ENCODE data around the gene PKN3.

PKN3 gene

GRCh38 chr9:128735373-128735772, 33.1 kb downstream of the PKN3 start:
- H3K4me3 ChIP-seq (ENCODE audit: low read depth, low read length), result no peak overlapping the region
- TF ChIP-seq POLR2A (IDR thresholded peaks at IDR 0.05; ENCODE audit: extremely low read depth, insufficient read length) (no peak), MAX (IDR thresholded peaks at IDR 0.05; ENCODE audit: low read depth, low read length) (no peak), MYC (IDR thresholded peaks at IDR 0.05; ENCODE audit: low read depth, low read length) (no peak)
- TF ChIP-seq, protein P1, sequence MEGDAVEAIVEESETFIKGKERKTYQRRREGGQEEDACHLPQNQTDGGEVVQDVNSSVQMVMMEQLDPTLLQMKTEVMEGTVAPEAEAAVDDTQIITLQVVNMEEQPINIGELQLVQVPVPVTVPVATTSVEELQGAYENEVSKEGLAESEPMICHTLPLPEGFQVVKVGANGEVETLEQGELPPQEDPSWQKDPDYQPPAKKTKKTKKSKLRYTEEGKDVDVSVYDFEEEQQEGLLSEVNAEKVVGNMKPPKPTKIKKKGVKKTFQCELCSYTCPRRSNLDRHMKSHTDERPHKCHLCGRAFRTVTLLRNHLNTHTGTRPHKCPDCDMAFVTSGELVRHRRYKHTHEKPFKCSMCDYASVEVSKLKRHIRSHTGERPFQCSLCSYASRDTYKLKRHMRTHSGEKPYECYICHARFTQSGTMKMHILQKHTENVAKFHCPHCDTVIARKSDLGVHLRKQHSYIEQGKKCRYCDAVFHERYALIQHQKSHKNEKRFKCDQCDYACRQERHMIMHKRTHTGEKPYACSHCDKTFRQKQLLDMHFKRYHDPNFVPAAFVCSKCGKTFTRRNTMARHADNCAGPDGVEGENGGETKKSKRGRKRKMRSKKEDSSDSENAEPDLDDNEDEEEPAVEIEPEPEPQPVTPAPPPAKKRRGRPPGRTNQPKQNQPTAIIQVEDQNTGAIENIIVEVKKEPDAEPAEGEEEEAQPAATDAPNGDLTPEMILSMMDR (IDR thresholded peaks at IDR 0.05; ENCODE audit: low read depth, low read length), result no peak
- no peak for DNase-seq (ENCODE audit: low read depth)

- no peak overlapping the region for H3K4me3 ChIP-seq (ENCODE audit: low read depth, low read length)
- TF ChIP-seq POLR2A (IDR thresholded peaks at IDR 0.05; ENCODE audit: extremely low read depth, insufficient read length), result no peak
- TF ChIP-seq MYC (IDR thresholded peaks at IDR 0.05; ENCODE audit: low read depth, low read length), result no peak
- TF ChIP-seq MAX (IDR thresholded peaks at IDR 0.05; ENCODE audit: low read depth, low read length), result no peak
- TF ChIP-seq, protein P1 (IDR thresholded peaks at IDR 0.05; ENCODE audit: low read depth, low read length), result no peak
- no peak for DNase-seq (ENCODE audit: low read depth)
Measured at GRCh38 chr9:128742401-128742800, 40.1 kb downstream of the PKN3 start.

GRCh38 chr9:128743421-128743820, 41.1 kb downstream of the PKN3 start:
- TF ChIP-seq MAX (IDR thresholded peaks at IDR 0.05; ENCODE audit: low read depth, low read length), result no peak
- DNase-seq (ENCODE audit: low read depth), result no peak
- H3K4me3 ChIP-seq (ENCODE audit: low read depth, low read length), result no peak overlapping the region

DNA sequence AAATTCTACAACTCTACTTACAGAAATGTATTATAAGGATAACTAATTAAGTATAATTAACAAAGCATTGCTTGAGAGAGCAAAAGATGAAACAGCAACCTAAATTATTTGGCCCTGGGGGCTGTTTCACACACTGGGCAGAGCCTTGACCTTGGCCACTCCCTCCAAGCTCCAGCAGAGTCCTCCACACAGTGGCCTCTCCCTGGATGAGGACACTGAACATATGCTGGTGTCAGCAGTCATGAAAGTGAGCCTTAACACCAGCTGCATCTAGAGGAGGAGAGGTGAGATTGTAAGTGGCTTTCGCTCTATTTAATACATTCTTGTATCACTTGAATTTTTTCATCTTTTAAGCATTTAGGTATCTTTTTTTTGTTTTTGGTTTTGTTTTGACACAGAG, 44.9 kb downstream of the PKN3 start:
- DNase-seq (ENCODE audit: low read depth), result no peak
- TF ChIP-seq POLR2A (IDR thresholded peaks at IDR 0.05; ENCODE audit: extremely low read depth, insufficient read length) (no peak), MAX (IDR thresholded peaks at IDR 0.05; ENCODE audit: low read depth, low read length) (no peak)
- TF ChIP-seq, protein P1 (IDR thresholded peaks at IDR 0.05; ENCODE audit: low read depth, low read length), result no peak
- H3K4me3 ChIP-seq (ENCODE audit: low read depth, low read length), result no peak overlapping the region

DNA sequence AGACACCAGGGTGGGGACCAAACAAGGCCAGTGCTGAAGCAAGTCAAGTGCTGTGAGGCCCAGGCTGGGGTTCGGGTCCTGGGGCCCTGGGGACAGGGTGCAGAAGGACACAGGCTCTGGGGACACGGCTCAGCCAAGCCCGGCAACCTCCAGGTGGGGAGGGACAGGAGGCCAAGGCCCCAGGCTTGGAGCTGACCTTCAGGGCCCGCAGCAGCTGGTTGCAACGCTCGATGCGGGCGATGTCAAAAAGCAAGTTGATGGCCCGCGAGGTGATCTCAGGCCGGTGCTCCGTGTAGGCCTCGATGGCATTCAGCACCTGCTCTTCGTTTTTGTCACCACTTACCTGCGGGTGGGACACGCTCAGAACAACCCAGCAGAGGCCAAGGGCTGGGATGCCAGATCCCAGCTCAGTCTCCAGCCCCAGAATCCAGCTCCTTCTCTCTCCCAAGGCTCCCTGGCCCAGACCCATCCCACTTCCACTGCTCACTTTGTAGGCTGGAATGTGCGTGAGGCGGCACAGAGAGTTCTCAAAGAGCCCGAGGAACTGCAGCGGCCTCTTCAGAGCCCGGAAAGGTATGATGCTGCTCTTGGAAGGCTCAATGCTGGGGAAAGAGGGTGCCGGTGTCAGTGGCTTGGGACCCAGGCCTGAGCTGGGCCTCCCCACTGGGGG, 48.8 kb downstream of the PKN3 start:
- no peak for DNase-seq (ENCODE audit: low read depth)
- TF ChIP-seq POLR2A (IDR thresholded peaks at IDR 0.05; ENCODE audit: extremely low read depth, insufficient read length) (no peak), MAX (IDR thresholded peaks at IDR 0.05; ENCODE audit: low read depth, low read length) (no peak), MYC (IDR thresholded peaks at IDR 0.05; ENCODE audit: low read depth, low read length) (no peak)
- TF ChIP-seq, protein P1 (IDR thresholded peaks at IDR 0.05; ENCODE audit: low read depth, low read length), result no peak
- H3K4me3 ChIP-seq (ENCODE audit: low read depth, low read length), result no peak overlapping the region

GRCh38 chr9:128753627-128754026, 51.3 kb downstream of the PKN3 start:
- no peak overlapping the region for H3K4me3 ChIP-seq (ENCODE audit: low read depth, low read length)
- DNase-seq (ENCODE audit: low read depth), result no peak
- TF ChIP-seq MYC (IDR thresholded peaks at IDR 0.05; ENCODE audit: low read depth, low read length) (no peak), MAX (IDR thresholded peaks at IDR 0.05; ENCODE audit: low read depth, low read length) (no peak), POLR2A (IDR thresholded peaks at IDR 0.05; ENCODE audit: extremely low read depth, insufficient read length) (no peak)
- TF ChIP-seq, protein P1 (IDR thresholded peaks at IDR 0.05; ENCODE audit: low read depth, low read length), result no peak

Data from NB4 (cell line).